HL-60 (cell line): Measurements from ENCODE around the gene RNF103.

Source experiments
- POLR2AphosphoS5 ChIP-seq: IDR thresholded peaks from 2 replicates; pipeline ENCODE4 v1.6.1; 2012; ENCODE audit warnings: low read depth
- REST ChIP-seq: IDR thresholded peaks from 2 replicates; pipeline ENCODE4 v1.6.1; 2012; ENCODE audit warnings: low read depth; ENCODE audit not compliant: insufficient replicate concordance
- TF ChIP-seq, protein P1 (sequence below): IDR thresholded peaks from one replicate; pipeline ENCODE4 v1.5.1; 2011; ENCODE audit warnings: low read length, control low read depth, inconsistent platforms; ENCODE audit not compliant: insufficient read depth

DNA sequence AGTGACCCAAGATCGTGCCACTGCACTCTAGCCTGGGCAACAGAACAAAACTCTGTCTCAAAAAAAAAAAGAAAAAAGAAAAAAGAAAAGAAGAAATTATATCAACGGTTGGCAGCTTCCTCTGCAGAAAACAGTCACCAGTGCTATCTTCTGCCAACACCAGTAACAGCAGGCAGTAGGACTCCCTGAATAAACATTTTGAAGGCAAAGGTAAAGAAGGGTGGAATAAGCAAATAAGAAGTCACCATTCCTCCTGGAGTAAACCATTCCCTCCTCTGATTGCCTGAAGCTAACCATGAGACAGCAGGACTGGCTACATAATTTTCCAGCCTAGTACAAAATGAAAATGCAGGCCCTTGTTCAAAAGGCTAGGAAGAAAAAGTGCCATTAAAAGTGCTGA lies 9.0 kb upstream of the RNF103 start:
- no peak for TF ChIP-seq POLR2AphosphoS5
- TF ChIP-seq, protein P1, sequence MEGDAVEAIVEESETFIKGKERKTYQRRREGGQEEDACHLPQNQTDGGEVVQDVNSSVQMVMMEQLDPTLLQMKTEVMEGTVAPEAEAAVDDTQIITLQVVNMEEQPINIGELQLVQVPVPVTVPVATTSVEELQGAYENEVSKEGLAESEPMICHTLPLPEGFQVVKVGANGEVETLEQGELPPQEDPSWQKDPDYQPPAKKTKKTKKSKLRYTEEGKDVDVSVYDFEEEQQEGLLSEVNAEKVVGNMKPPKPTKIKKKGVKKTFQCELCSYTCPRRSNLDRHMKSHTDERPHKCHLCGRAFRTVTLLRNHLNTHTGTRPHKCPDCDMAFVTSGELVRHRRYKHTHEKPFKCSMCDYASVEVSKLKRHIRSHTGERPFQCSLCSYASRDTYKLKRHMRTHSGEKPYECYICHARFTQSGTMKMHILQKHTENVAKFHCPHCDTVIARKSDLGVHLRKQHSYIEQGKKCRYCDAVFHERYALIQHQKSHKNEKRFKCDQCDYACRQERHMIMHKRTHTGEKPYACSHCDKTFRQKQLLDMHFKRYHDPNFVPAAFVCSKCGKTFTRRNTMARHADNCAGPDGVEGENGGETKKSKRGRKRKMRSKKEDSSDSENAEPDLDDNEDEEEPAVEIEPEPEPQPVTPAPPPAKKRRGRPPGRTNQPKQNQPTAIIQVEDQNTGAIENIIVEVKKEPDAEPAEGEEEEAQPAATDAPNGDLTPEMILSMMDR, result no peak
- TF ChIP-seq REST, result no peak
